Endothelial cell of umbilical vein (primary cell): ENCODE measurements around the gene HDHD2. TPM values are rescaled to one million over a fixed set of nuclear protein-coding genes. Genes with fewer than 3 reads are reported as not detected.

ENCODE experiments used
- BruUV-seq: library from RNA; stranded (reverse); fragments of 400-500 nt; replicated peaks from 2 replicates; lab custom pipeline; 2021; lab: Mats Ljungman, UMichigan
- CTCF ChIA-PET: fragments of 300-600, 350-600 bp; sonication (Branson Sonifier 250); formaldehyde crosslinking; loops from one replicate; lab custom pipeline; 2021; ENCODE audit warnings: antibody characterized with exemption, inconsistent platforms; lab: Charles Lee
- POLR2A ChIA-PET: fragments of 300-600, 350-600 bp; sonication (Branson Sonifier 250); formaldehyde crosslinking; loops from one replicate; lab custom pipeline; 2021; ENCODE audit warnings: antibody characterized with exemption, inconsistent platforms; lab: Charles Lee
- DNase-seq: peaks from one replicate; pipeline ENCODE4 v3.0.0-alpha.2; 2011; ENCODE audit warnings: low read depth, low spot score
- FAIRE-seq: peaks from 2 replicates; lab custom pipeline; 2011; peaks lifted over from hg19 to GRCh38; lab: Jason Lieb, UNC
- H2AFZ ChIP-seq: 2 replicates; pipeline ENCODE4 v1.6.0; 2012; ENCODE audit warnings: low read depth, low read length, control low read depth, inconsistent platforms
- H3K27ac ChIP-seq: 2 replicates; pipeline ENCODE4 v1.5.1; 2011; ENCODE audit warnings: low read depth, mild to moderate bottlenecking, control low read depth, low read length, moderate library complexity; ENCODE audit not compliant: insufficient read depth
- H3K27me3 ChIP-seq, 2 experiments: 2 replicates each; pipeline versions ENCODE4 v1.6.0 to v1.6.1; 2011; ENCODE audit warnings: low read length in 2 of 2, mixed read lengths in 1 of 2; ENCODE audit not compliant: control insufficient read depth in 2 of 2, insufficient read depth in 2 of 2
- H3K36me3 ChIP-seq, 2 experiments: 2 replicates in 1 of 2; 3 replicates in 1 of 2; pipeline ENCODE4 v1.5.1; 2011; ENCODE audit warnings: low read length in 2 of 2, mild to moderate bottlenecking in 1 of 2, moderate library complexity in 1 of 2; ENCODE audit not compliant: control insufficient read depth in 2 of 2, insufficient read depth in 2 of 2; ENCODE audit errors: extremely low read depth in 1 of 2
- H3K4me1 ChIP-seq: 3 replicates; pipeline ENCODE4 v1.5.1; 2011; ENCODE audit warnings: mild to moderate bottlenecking, low read length; ENCODE audit not compliant: control insufficient read depth, insufficient read depth; ENCODE audit errors: extremely low read depth
- H3K4me2 ChIP-seq: 2 replicates; pipeline ENCODE4 v1.6.1; 2011; ENCODE audit warnings: low read length, control low read depth, mixed read lengths; ENCODE audit not compliant: insufficient read depth
- H3K4me3 ChIP-seq, 3 experiments: fragments of 200-600 bp in 1 of 3; sonication (generic), shearing (Covaris generic) in 1 of 3; replicated peaks in 1 of 3; 2 replicates each; pipeline ENCODE4 v1.5.1; 2011 to 2016; ENCODE audit warnings: control low read depth in 3 of 3, low read length in 3 of 3, mild to moderate bottlenecking in 2 of 3, inconsistent platforms in 1 of 3, low read depth in 1 of 3, moderate library complexity in 1 of 3; ENCODE audit not compliant: insufficient read depth in 1 of 3
- H3K79me2 ChIP-seq: 2 replicates; pipeline ENCODE4 v1.6.0; 2012; ENCODE audit warnings: low read length, inconsistent platforms; ENCODE audit not compliant: control insufficient read depth, insufficient read depth
- H3K9ac ChIP-seq: replicated peaks from 2 replicates; pipeline ENCODE3; 2011; ENCODE audit warnings: low read length, control low read depth; ENCODE audit not compliant: insufficient read depth; ENCODE audit errors: extremely low read depth
- H3K9me1 ChIP-seq: replicated peaks from 3 replicates; pipeline ENCODE4 v1.6.0; 2011; ENCODE audit warnings: mild to moderate bottlenecking, low read length; ENCODE audit not compliant: control insufficient read depth, insufficient read depth; ENCODE audit errors: extremely low read depth
- H3K9me3 ChIP-seq: replicated peaks from 2 replicates; pipeline ENCODE4 v1.5.1; 2012; ENCODE audit warnings: low read length, inconsistent platforms; ENCODE audit not compliant: control insufficient read depth, insufficient read depth
- H4K20me1 ChIP-seq: replicated peaks from 2 replicates; pipeline ENCODE3; 2011; ENCODE audit warnings: mild to moderate bottlenecking, low read length; ENCODE audit not compliant: control insufficient read depth, insufficient read depth; ENCODE audit errors: extremely low read depth
- CTCF ChIP-seq, 2 donors: IDR thresholded peaks; 1 replicate in 1 of 2; 2 replicates in 1 of 2; pipeline ENCODE4 v1.5.1; 2011; ENCODE audit warnings: low read length in 2 of 2, mild to moderate bottlenecking in 2 of 2, moderate library complexity in 2 of 2, control low read depth in 1 of 2, inconsistent platforms in 1 of 2, low read depth in 1 of 2; ENCODE audit not compliant: insufficient read depth in 1 of 2; ENCODE audit errors: extremely low read depth in 1 of 2
- EZH2 ChIP-seq: IDR thresholded peaks from 2 replicates; pipeline ENCODE4 v1.6.1; 2012; ENCODE audit warnings: borderline replicate concordance, low read depth, mild to moderate bottlenecking, moderate library complexity, low read length, inconsistent platforms; ENCODE audit not compliant: severe bottlenecking
- FOS ChIP-seq: IDR thresholded peaks from 2 replicates; pipeline ENCODE4 v1.6.1; 2011; ENCODE audit warnings: mild to moderate bottlenecking, low read length, moderate library complexity, borderline replicate concordance; ENCODE audit not compliant: insufficient read depth
- JUN ChIP-seq: IDR thresholded peaks from 2 replicates; pipeline ENCODE4 v1.6.1; 2011; ENCODE audit warnings: borderline replicate concordance, low read depth; ENCODE audit not compliant: insufficient read length, insufficient read depth
- dilution Hi-C: fragments of 300-500 bp; cut with MboI; formaldehyde crosslinking; loops from one replicate; pipeline ENCODE4 v1.15.0; 2019; ENCODE audit warnings: low sequenced_read_pairs; ENCODE audit not compliant: extremely low pct_ligation_motif_present
- intact Hi-C: fragments of 100-400 bp; cut with micrococcal nuclease; formaldehyde crosslinking; loops from one replicate; pipeline ENCODE4 v1.10.0; 2022
- polyA plus RNA-seq, 4 experiments: library from polyadenylated mRNA; depleted of rRNA in 3 of 4; stranded (reverse) in 3 of 4; unstranded in 1 of 4; fragments of >200 nt; gene quantifications; 2 replicates each; pipeline versions ENCODE4 v1.2.1 to v1.2.3, GENCODE V29; 2011 to 2012; ENCODE audit warnings: missing spikeins in 1 of 4
- total RNA-seq: library from RNA; stranded (reverse); gene quantifications from 2 replicates; pipeline ENCODE4 v1.2.3, GENCODE V29; 2021

HDHD2 gene
- total and polyA plus RNA-seq, 2 donors (not counting 3 experiments of a cell fraction or from before 2014, with no cell fraction given): 3.5 to 18.7 TPM

- TF ChIP-seq FOS (no peak), EZH2 (no peak), CTCF (IDR thresholded peaks at IDR 0.05; ENCODE audit: extremely low read depth in 1 of 2, insufficient read depth in 1 of 2, low read depth in 1 of 2, low read length in 2 of 2) (peak; percentile 70 to 78), JUN (no peak)
- dilution Hi-C loops: no loop called here
- Histone ChIP-seq H3K27ac (no peak overlapping the region), H3K36me3 (no peaks in the 10 kb centered on the region), H3K9ac (no peak overlapping the region), H3K27me3 (no peaks in the 10 kb centered on the region), H3K4me2 (no peak overlapping the region), H2AFZ (no peak overlapping the region), H3K9me1 (no peaks in the 10 kb centered on the region), H4K20me1 (no peaks in the 10 kb centered on the region), H3K4me1 (no peaks in the 10 kb centered on the region), H3K4me3 (no peak overlapping the region), H3K79me2 (no peaks in the 10 kb centered on the region), H3K9me3 (no peaks in the 10 kb centered on the region)
- FAIRE-seq (peak; percentile 75), DNase-seq (peak; percentile 56)
- BruUV-seq: no TSS peak
- POLR2A ChIA-PET: no interaction called here
- intact Hi-C loops: loop anchor here (1.0 kb wide), 3 partner anchors 50 to 649 kb away; partner anchors contain the start of gene HDHD2
- CTCF ChIA-PET: interaction anchor here (1.3 to 3.4 kb wide), 4 partner anchors 9 to 103 kb away, joined by 3 to 156 read pairs (median 4); no protein-coding TSS in a partner anchor
Observed at GRCh38 chr18:47100212-47100831, 50.0 kb downstream of the HDHD2 start.
